ENCODE data around the gene PANK3. TPM values are rescaled to one million over a fixed set of nuclear protein-coding genes. Genes with fewer than 3 reads are reported as not detected.

PANK3 gene
- total RNA-seq, 1 donor from 2014 or later, result 71.4 TPM

DNA sequence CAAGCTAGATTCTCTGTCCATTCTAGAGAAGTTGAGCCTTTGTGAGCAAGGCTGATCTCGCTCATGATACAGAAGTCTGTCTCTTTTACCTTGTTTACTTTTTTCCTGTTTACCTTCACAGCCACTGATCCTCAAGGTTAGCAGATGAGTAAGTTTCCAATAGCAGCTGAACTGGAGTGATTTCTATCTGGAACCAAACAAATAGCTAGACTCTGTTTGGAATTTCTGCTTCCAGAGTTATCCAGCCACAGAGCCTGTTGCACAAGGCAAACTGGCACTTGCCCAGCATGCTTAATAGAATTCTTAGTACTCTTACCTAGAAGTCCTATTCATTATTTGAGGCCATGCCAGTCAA is 12.8 kb upstream of the PANK3 start:
- DNase-seq (ENCODE audit: low read depth), result no peak

GRCh38 chr5:168591302-168592013 is 12.3 kb upstream of the PANK3 start:
- Histone ChIP-seq H3K27me3 (ENCODE audit: control insufficient read depth, insufficient read depth, low read length) (peaks cover 2% of the 10 kb centered on the region), H3K36me3 (ENCODE audit: control insufficient read depth, insufficient read depth, low read length) (no peaks in the 10 kb centered on the region), H3K4me3 (ENCODE audit: low read depth, low read length) (no peak overlapping the region)
- DNase-seq (ENCODE audit: low read depth), result no peak
- TF ChIP-seq CTCF (IDR thresholded peaks at IDR 0.05; ENCODE audit: insufficient read depth, low read length, poor library complexity, severe bottlenecking), result no peak

More for the DNA sequence above, 12.8 kb upstream of the PANK3 start:
- no peaks in the 10 kb centered on the region for H3K36me3 ChIP-seq (ENCODE audit: control insufficient read depth, insufficient read depth, low read length)
- TF ChIP-seq CTCF (IDR thresholded peaks at IDR 0.05; ENCODE audit: insufficient read depth, low read length, poor library complexity, severe bottlenecking), result no peak
- peaks cover 2% of the 10 kb centered on the region for H3K27me3 ChIP-seq (ENCODE audit: control insufficient read depth, insufficient read depth, low read length)
- no peak overlapping the region for H3K4me3 ChIP-seq (ENCODE audit: low read depth, low read length)

DNA sequence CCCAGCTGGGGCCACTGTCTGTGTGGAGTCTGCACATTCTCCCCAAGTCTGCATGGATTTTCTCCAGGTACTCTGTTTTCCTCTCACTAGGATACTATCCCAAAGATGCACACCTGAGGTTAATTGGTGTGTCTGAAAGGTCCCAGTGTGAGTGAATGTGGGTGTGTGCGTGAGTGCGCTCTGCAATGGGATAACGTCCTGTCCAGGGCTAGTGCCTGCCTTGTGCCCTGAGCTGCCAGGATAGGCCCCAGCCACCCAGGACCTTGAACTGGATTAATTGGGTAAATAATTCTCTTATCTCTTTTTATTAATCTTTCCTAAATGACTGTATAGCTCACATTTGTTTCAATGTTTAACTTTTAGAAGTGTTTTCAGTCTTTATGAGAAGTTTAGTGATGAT is 11.5 kb upstream of the PANK3 start:
- no peak for DNase-seq (ENCODE audit: low read depth)
- H3K36me3 ChIP-seq (ENCODE audit: control insufficient read depth, insufficient read depth, low read length), result no peaks in the 10 kb centered on the region

DNA sequence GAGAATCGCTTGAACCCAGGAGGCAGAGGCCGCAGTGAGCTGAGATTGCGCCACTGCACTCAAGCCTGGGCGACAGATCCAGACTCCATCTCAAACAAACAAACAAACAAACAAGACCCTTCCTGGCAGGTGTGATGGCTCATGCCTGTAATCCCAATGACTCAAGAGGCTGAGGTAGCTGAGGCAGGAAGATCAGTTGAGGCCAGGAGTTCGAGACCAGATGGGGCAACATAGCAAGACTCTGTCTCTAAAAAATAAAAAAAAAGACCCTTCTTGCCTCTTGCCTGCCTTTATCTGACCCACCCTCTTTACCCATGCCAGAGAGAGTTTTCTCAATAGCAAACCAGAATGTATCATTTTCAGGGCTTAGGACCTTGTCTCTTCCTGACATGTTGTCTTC is 8.8 kb upstream of the PANK3 start:
- H3K27me3 ChIP-seq (ENCODE audit: control insufficient read depth, insufficient read depth, low read length), result peaks cover 2% of the 10 kb centered on the region
- H3K4me3 ChIP-seq (ENCODE audit: low read depth, low read length), result no peak overlapping the region
- no peaks in the 10 kb centered on the region for H3K36me3 ChIP-seq (ENCODE audit: control insufficient read depth, insufficient read depth, low read length)
- no peak for DNase-seq (ENCODE audit: low read depth)
- no peak for TF ChIP-seq CTCF (IDR thresholded peaks at IDR 0.05; ENCODE audit: insufficient read depth, low read length, poor library complexity, severe bottlenecking)

More for the DNA sequence above, 11.5 kb upstream of the PANK3 start:
- H3K27me3 ChIP-seq (ENCODE audit: control insufficient read depth, insufficient read depth, low read length), result peaks cover 2% of the 10 kb centered on the region
- TF ChIP-seq CTCF (IDR thresholded peaks at IDR 0.05; ENCODE audit: insufficient read depth, low read length, poor library complexity, severe bottlenecking), result no peak
- H3K4me3 ChIP-seq (ENCODE audit: low read depth, low read length), result no peak overlapping the region

DNA sequence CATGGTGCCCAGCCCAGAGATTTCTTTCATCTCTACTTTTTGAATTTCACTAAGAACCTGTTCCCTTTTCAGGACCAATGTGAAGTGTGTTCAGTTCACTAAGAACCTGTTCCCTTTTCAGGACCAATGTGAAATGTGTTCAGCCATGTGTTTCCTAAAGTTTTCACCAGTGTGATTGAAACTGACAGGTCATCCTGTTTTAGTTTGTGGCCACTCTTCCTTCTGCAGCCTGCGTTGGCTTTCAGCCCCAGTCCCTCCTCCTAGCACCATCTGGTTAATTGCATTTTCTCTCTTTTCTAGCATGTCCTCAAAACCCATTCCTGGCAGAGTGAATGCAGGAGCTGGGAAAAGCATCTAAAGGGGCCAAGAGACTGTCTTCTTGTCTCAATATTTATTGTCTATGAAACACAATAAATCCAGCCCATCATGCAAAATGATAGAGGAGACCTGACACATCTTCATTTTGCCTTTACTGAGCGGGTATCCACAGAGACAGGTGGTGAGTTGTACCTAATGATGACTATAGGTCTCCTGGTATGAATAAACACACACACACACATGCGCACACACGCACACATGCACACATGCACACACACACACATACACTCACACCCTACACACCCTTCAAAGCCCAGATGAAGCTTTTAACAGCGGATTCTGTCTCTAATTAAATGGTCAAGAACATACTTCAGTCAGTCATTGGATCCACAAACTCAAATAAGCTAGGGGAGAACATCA is 6.1 kb upstream of the PANK3 start:
- no peak for TF ChIP-seq CTCF (IDR thresholded peaks at IDR 0.05; ENCODE audit: insufficient read depth, low read length, poor library complexity, severe bottlenecking)
- Histone ChIP-seq H3K36me3 (ENCODE audit: control insufficient read depth, insufficient read depth, low read length) (no peaks in the 10 kb centered on the region), H3K4me3 (ENCODE audit: low read depth, low read length) (no peak overlapping the region), H3K27me3 (ENCODE audit: control insufficient read depth, insufficient read depth, low read length) (no peaks in the 10 kb centered on the region)
- no peak for DNase-seq (ENCODE audit: low read depth)

All from kidney epithelial cell (primary cell).